H1 (cell line): ENCODE measurements around the gene SLC8A3. TPM values are rescaled to one million over a fixed set of nuclear protein-coding genes. Genes with fewer than 3 reads are reported as not detected.

ENCODE experiments used
- ASH2L ChIP-seq: fragments of 200-600, 300-600 bp; sonication (generic); IDR thresholded peaks from one replicate; pipeline ENCODE4 v1.7.1; 2017; ENCODE audit warnings: low read length
- CHD1 ChIP-seq: IDR thresholded peaks from 2 replicates; pipeline ENCODE4 v1.6.1; 2012; ENCODE audit warnings: low read depth, low read length, improper control_type of control experiment
- CHD7 ChIP-seq: fragments of 300-600 bp; sonication (generic); IDR thresholded peaks from 2 replicates; pipeline ENCODE4 v1.7.1; 2012; ENCODE audit warnings: low read length, moderate library complexity, mild to moderate bottlenecking, inconsistent platforms; ENCODE audit not compliant: insufficient replicate concordance
- CREB1 ChIP-seq: IDR thresholded peaks from 2 replicates; pipeline ENCODE4 v1.6.1; 2012; ENCODE audit warnings: inconsistent platforms
- POLR2AphosphoS5 ChIP-seq: IDR thresholded peaks from 2 replicates; pipeline ENCODE4 v1.6.1; 2011; ENCODE audit warnings: low read depth, low read length
- RFX5 ChIP-seq: IDR thresholded peaks from 2 replicates; pipeline ENCODE4 v1.6.1; 2011; ENCODE audit warnings: low read depth, low read length, improper control_type of control experiment, borderline replicate concordance
- RNF2 ChIP-seq: fragments of 200-900, 300-1000 bp; sonication (generic); IDR thresholded peaks from 2 replicates; pipeline ENCODE4 v1.7.1; 2016; ENCODE audit warnings: borderline replicate concordance, low read depth, mild to moderate bottlenecking, antibody characterized with exemption, low read length; ENCODE audit not compliant: poor library complexity, severe bottlenecking; ENCODE audit errors: missing control alignments
- RXRA ChIP-seq: IDR thresholded peaks from 2 replicates; pipeline ENCODE4 v1.6.1; 2011; ENCODE audit warnings: low read depth, mild to moderate bottlenecking, low read length, moderate library complexity; ENCODE audit not compliant: insufficient read depth
- SIX5 ChIP-seq: IDR thresholded peaks from 2 replicates; pipeline ENCODE4 v1.6.1; 2011; ENCODE audit warnings: mild to moderate bottlenecking, low read depth, low read length
- SP4 ChIP-seq: IDR thresholded peaks from 2 replicates; pipeline ENCODE4 v1.6.1; 2012; ENCODE audit warnings: low read length, inconsistent platforms
- SRF ChIP-seq: IDR thresholded peaks from 2 replicates; pipeline ENCODE4 v1.6.1; 2011; ENCODE audit warnings: mild to moderate bottlenecking, low read depth, low read length, moderate library complexity
- TCF12 ChIP-seq: IDR thresholded peaks from 2 replicates; pipeline ENCODE4 v1.6.1; 2011; ENCODE audit warnings: low read depth, mild to moderate bottlenecking, low read length
- YY1 ChIP-seq: IDR thresholded peaks from 2 replicates; pipeline ENCODE4 v1.6.1; 2011; ENCODE audit warnings: low read depth, mild to moderate bottlenecking, low read length
- polyA plus RNA-seq, 7 experiments: library from polyadenylated mRNA; depleted of rRNA in 3 of 7; stranded (reverse) in 5 of 7; unstranded in 2 of 7; fragments of >200 nt in 5 of 7; fragments of 200-250 nt in 2 of 7; gene quantifications; 1 replicate in 5 of 7; 2 replicates in 1 of 7; 4 replicates in 1 of 7; pipeline versions ENCODE4 v1.2.1 to v1.2.3, GENCODE V29; 2011 to 2013; ENCODE audit warnings: missing spikeins in 2 of 7, mixed read lengths in 2 of 7
- total RNA-seq: library from RNA; stranded (reverse); fragmentation: NEBNext Ultra II Directional; extraction: Animal tissue kit (Norgen Biotek cat#: 25700); gene quantifications from 2 replicates; pipeline ENCODE4 v1.2.1, GENCODE V29; 2021

The SLC8A3 gene
- total and polyA plus RNA-seq, 2 of the 8 experiments (the other 6 are each of a cell fraction or from before 2014, with no cell fraction given), result 0.38 to 1.1 TPM

DNA sequence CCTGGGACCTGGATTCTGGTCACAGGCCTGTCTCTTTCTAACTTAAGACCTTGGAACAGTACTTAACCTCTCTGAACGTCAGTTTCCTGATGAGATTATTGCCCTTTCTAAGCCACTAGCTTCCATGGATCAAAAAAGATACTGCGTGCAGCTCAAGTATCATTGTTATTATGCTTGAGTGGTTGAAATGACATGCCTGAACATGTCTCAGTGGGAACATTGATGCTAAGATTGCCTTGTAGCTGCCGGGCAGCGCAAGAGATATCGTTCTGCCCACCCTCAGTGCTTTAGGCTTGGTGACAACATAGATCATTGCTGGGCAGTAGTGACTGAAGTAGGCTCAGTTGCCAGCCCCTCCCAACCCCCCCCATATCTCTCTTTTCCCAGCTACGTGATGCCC, 177.7 kb downstream of the SLC8A3 start (continued):
- TF ChIP-seq CHD7, result no peak
- TF ChIP-seq CHD1, result no peak
- no peak for TF ChIP-seq ASH2L
- no peak for TF ChIP-seq TCF12
- no peak for TF ChIP-seq RNF2
- no peak for TF ChIP-seq YY1
- TF ChIP-seq SIX5, result no peak
- no peak for TF ChIP-seq RFX5
- no peak for TF ChIP-seq RXRA
- TF ChIP-seq POLR2AphosphoS5, result no peak
- no peak for TF ChIP-seq SRF
- TF ChIP-seq CREB1, result no peak
- no peak for TF ChIP-seq SP4
